Measurements from ENCODE around the gene TYW1B.
"Not testable (repeated sequence)": the region's sequence is repeated elsewhere in the genome, so short reads cannot be mapped to it uniquely, and the experiment has no call there.

TYW1B gene

DNA sequence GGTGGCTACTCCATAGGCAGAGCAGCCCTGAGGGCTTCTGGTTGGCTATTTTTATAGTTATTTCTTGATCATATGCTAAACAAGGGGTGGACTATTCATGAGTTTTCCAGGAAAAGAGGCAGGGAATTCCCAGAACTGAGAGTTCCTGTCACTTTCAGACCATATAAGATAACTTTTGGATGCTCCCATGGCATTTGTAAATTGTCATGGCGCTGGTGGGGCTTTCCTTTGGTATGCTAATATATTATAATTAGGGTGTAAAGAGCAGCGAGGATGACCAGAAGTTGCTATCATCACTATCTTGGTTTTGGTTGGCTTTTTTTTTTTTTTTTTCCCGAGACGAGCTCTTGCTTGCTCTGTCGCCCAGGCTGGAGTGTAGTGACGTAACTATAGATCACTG, 272.8 kb downstream of the TYW1B start:
- H3K27ac ChIP-seq (ENCODE audit: low read length); H3K27me3 ChIP-seq (ENCODE audit: insufficient read depth, low read length); H3K9ac ChIP-seq (ENCODE audit: low read depth, low read length); H3K36me3 ChIP-seq (ENCODE audit: insufficient read depth, low read depth, low read length); H3K4me1 ChIP-seq (ENCODE audit: insufficient read depth, low read length); H3K9me3 ChIP-seq (ENCODE audit: insufficient read depth, low read depth, low read length); H3K4me3 ChIP-seq (ENCODE audit: low read length): not testable (repeated sequence)

DNA sequence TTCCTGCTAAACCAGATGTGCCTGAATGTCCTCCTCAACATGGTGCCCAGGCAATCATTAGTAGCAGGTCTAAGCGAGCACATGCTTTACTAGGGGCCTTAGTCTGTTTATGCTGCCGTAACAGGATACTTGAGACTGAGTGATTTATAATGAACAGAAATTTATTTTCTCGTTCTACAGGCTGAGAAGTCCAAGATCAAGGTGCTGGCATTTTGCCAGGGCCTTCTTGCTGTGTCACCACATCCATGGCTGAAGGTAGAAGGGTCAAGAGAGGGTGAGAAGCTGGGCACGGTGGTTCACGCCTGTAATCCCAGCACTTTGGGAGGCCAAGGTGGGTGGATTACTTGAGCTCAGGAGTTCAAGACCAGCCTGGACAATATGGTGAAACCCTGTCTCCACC, 273.6 kb downstream of the TYW1B start:
- not testable (repeated sequence) for H3K4me1 ChIP-seq (ENCODE audit: insufficient read depth, low read length); H3K27ac ChIP-seq (ENCODE audit: low read length); H3K27me3 ChIP-seq (ENCODE audit: insufficient read depth, low read length); H3K9me3 ChIP-seq (ENCODE audit: insufficient read depth, low read depth, low read length); H3K36me3 ChIP-seq (ENCODE audit: insufficient read depth, low read depth, low read length); H3K9ac ChIP-seq (ENCODE audit: low read depth, low read length); H3K4me3 ChIP-seq (ENCODE audit: low read length)

DNA sequence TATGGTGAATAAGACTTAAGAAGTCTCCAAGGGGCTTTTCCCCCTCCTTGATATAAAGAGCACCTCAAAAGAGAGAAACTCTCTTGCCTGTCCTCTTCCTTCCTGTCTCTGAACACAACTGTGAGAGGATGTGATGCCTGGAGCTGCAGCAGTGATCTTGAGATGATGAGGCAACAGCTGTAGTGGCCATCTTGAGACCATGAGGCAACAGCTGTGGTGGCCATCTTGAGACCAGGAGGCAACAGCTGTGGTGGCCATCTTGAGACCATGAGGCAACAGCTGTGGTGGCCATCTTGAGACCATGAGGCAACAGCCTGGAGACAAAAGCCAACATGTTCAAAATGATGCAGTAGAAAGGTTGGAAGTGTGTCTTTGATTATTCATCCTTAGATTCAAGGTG, 277.5 kb downstream of the TYW1B start:
- not testable (repeated sequence) for H3K9ac ChIP-seq (ENCODE audit: low read depth, low read length); H3K4me3 ChIP-seq (ENCODE audit: low read length); H3K4me1 ChIP-seq (ENCODE audit: insufficient read depth, low read length); H3K9me3 ChIP-seq (ENCODE audit: insufficient read depth, low read depth, low read length); H3K27ac ChIP-seq (ENCODE audit: low read length); H3K27me3 ChIP-seq (ENCODE audit: insufficient read depth, low read length); H3K36me3 ChIP-seq (ENCODE audit: insufficient read depth, low read depth, low read length)

GRCh38 chr7:72546586-72547237, 281.3 kb downstream of the TYW1B start:
- not testable (repeated sequence) for H3K4me1 ChIP-seq (ENCODE audit: insufficient read depth, low read length); H3K9ac ChIP-seq (ENCODE audit: low read depth, low read length); H3K27me3 ChIP-seq (ENCODE audit: insufficient read depth, low read length); H3K9me3 ChIP-seq (ENCODE audit: insufficient read depth, low read depth, low read length); H3K36me3 ChIP-seq (ENCODE audit: insufficient read depth, low read depth, low read length); H3K27ac ChIP-seq (ENCODE audit: low read length); H3K4me3 ChIP-seq (ENCODE audit: low read length)

GRCh38 chr7:72544531-72544930, 283.5 kb downstream of the TYW1B start:
- not testable (repeated sequence) for H3K4me1 ChIP-seq (ENCODE audit: insufficient read depth, low read length); H3K9ac ChIP-seq (ENCODE audit: low read depth, low read length); H3K4me3 ChIP-seq (ENCODE audit: low read length); H3K27ac ChIP-seq (ENCODE audit: low read length); H3K9me3 ChIP-seq (ENCODE audit: insufficient read depth, low read depth, low read length); H3K36me3 ChIP-seq (ENCODE audit: insufficient read depth, low read depth, low read length); H3K27me3 ChIP-seq (ENCODE audit: insufficient read depth, low read length)

GRCh38 chr7:72540923-72541322, 287.1 kb downstream of the TYW1B start:
- no peaks in the 10 kb centered on the region for H3K36me3 ChIP-seq (ENCODE audit: insufficient read depth, low read depth, low read length)
- H3K9ac ChIP-seq (ENCODE audit: low read depth, low read length): no peak overlapping the region
- no peaks in the 10 kb centered on the region for H3K27me3 ChIP-seq (ENCODE audit: insufficient read depth, low read length)
- no peak overlapping the region for H3K4me3 ChIP-seq (ENCODE audit: low read length)
- no peaks in the 10 kb centered on the region for H3K4me1 ChIP-seq (ENCODE audit: insufficient read depth, low read length)
- H3K9me3 ChIP-seq (ENCODE audit: insufficient read depth, low read depth, low read length): no peaks in the 10 kb centered on the region
- no peak overlapping the region for H3K27ac ChIP-seq (ENCODE audit: low read length)

DNA sequence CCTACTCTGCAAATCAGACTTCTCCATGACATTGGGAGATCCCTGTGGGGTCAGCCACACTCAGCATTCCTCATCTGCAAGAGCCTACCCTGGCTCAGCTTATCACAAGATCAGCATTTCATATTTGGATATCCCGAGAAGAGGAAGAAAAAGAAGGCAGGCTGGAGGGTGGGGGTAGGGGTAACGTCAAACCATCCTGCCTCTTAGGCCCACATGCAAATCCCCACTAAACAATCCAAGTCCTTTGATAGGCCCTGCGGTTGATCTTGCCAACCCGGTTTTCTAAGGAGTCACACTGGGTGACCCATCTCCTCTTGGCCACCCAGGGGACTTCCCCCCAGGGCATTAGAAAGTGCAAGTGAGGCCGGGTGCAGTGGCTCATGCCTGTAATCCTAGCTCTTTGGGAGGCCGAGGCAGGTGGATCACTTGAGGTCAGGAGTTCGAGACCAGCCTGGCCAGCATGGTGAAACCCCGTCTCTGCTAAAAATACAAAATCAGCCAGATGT, 287.8 kb downstream of the TYW1B start:
- no peaks in the 10 kb centered on the region for H3K36me3 ChIP-seq (ENCODE audit: insufficient read depth, low read depth, low read length)
- H3K27me3 ChIP-seq (ENCODE audit: insufficient read depth, low read length): no peaks in the 10 kb centered on the region
- H3K27ac ChIP-seq (ENCODE audit: low read length): no peak overlapping the region
- H3K4me1 ChIP-seq (ENCODE audit: insufficient read depth, low read length): no peaks in the 10 kb centered on the region
- H3K9ac ChIP-seq (ENCODE audit: low read depth, low read length): no peak overlapping the region
- no peaks in the 10 kb centered on the region for H3K9me3 ChIP-seq (ENCODE audit: insufficient read depth, low read depth, low read length)
- H3K4me3 ChIP-seq (ENCODE audit: low read length): no peak overlapping the region

GRCh38 chr7:72539702-72540101, 288.3 kb downstream of the TYW1B start:
- Histone ChIP-seq H3K4me1 (ENCODE audit: insufficient read depth, low read length) (no peaks in the 10 kb centered on the region), H3K27me3 (ENCODE audit: insufficient read depth, low read length) (no peaks in the 10 kb centered on the region), H3K9ac (ENCODE audit: low read depth, low read length) (no peak overlapping the region), H3K9me3 (ENCODE audit: insufficient read depth, low read depth, low read length) (no peaks in the 10 kb centered on the region), H3K4me3 (ENCODE audit: low read length) (no peak overlapping the region), H3K36me3 (ENCODE audit: insufficient read depth, low read depth, low read length) (no peaks in the 10 kb centered on the region), H3K27ac (ENCODE audit: low read length) (no peak overlapping the region)

GRCh38 chr7:72538856-72539255, 289.1 kb downstream of the TYW1B start:
- H3K36me3 ChIP-seq (ENCODE audit: insufficient read depth, low read depth, low read length): no peaks in the 10 kb centered on the region
- H3K27ac ChIP-seq (ENCODE audit: low read length): no peak overlapping the region
- H3K4me1 ChIP-seq (ENCODE audit: insufficient read depth, low read length): no peaks in the 10 kb centered on the region
- H3K9me3 ChIP-seq (ENCODE audit: insufficient read depth, low read depth, low read length): no peaks in the 10 kb centered on the region
- H3K9ac ChIP-seq (ENCODE audit: low read depth, low read length): no peak overlapping the region
- no peak overlapping the region for H3K4me3 ChIP-seq (ENCODE audit: low read length)
- H3K27me3 ChIP-seq (ENCODE audit: insufficient read depth, low read length): no peaks in the 10 kb centered on the region

GRCh38 chr7:72538147-72538546, 289.9 kb downstream of the TYW1B start:
- Histone ChIP-seq H3K4me1 (ENCODE audit: insufficient read depth, low read length) (no peaks in the 10 kb centered on the region), H3K36me3 (ENCODE audit: insufficient read depth, low read depth, low read length) (no peaks in the 10 kb centered on the region), H3K27ac (ENCODE audit: low read length) (no peak overlapping the region), H3K4me3 (ENCODE audit: low read length) (no peak overlapping the region), H3K9me3 (ENCODE audit: insufficient read depth, low read depth, low read length) (no peaks in the 10 kb centered on the region), H3K27me3 (ENCODE audit: insufficient read depth, low read length) (no peaks in the 10 kb centered on the region), H3K9ac (ENCODE audit: low read depth, low read length) (no peak overlapping the region)

DNA sequence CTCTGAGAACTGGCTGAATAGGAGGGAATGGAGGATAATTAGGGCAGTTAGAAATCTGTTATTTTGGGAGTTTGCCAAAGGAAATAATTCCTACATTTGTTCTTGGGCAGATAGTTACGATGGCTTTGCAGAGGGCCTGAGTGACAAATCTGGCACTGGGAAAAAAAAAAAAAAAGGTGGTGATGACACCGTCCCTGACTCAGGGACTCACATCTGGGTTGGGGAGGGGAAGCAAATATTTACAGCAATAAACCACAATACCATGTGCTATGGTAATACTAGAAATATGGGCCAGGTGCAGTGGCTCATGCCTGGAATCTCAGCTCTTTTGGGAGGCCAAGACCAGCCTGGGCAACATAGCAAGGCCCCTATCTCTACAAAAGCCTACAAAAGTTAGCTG, 292.0 kb downstream of the TYW1B start:
- H3K27ac ChIP-seq (ENCODE audit: low read length); H3K36me3 ChIP-seq (ENCODE audit: insufficient read depth, low read depth, low read length); H3K4me3 ChIP-seq (ENCODE audit: low read length); H3K9me3 ChIP-seq (ENCODE audit: insufficient read depth, low read depth, low read length); H3K9ac ChIP-seq (ENCODE audit: low read depth, low read length); H3K27me3 ChIP-seq (ENCODE audit: insufficient read depth, low read length); H3K4me1 ChIP-seq (ENCODE audit: insufficient read depth, low read length): not testable (repeated sequence)

DNA sequence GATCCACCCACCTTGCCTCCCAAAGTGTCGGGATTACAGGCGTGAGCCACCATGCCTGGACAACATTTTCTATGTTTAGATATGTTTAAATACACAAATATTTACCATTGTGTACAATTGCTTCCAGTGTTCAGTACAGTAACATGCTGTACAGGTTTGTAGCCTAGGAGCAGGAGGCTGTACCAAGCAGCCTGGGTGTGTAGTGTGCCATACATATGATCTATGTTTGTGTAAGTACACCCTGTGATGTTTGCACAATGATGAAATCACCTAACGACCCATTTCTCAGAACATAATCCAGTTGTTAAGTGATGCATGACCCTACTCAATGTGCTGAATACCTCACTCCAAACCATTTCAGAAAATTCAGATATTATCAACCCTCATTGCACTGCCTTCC, 297.0 kb downstream of the TYW1B start:
- H3K27ac ChIP-seq (ENCODE audit: low read length); H3K4me1 ChIP-seq (ENCODE audit: insufficient read depth, low read length); H3K4me3 ChIP-seq (ENCODE audit: low read length); H3K36me3 ChIP-seq (ENCODE audit: insufficient read depth, low read depth, low read length); H3K9ac ChIP-seq (ENCODE audit: low read depth, low read length); H3K9me3 ChIP-seq (ENCODE audit: insufficient read depth, low read depth, low read length); H3K27me3 ChIP-seq (ENCODE audit: insufficient read depth, low read length): not testable (repeated sequence)

Data from iPS-20b (cell line).